ENCODE results near the gene SLC46A3. TPM values are rescaled to one million over a fixed set of nuclear protein-coding genes. Genes with fewer than 3 reads are reported as not detected.

SLC46A3 gene
- total and polyA plus RNA-seq, 4 donors: 7.0 to 63.3 (median 32.6) TPM

DNA sequence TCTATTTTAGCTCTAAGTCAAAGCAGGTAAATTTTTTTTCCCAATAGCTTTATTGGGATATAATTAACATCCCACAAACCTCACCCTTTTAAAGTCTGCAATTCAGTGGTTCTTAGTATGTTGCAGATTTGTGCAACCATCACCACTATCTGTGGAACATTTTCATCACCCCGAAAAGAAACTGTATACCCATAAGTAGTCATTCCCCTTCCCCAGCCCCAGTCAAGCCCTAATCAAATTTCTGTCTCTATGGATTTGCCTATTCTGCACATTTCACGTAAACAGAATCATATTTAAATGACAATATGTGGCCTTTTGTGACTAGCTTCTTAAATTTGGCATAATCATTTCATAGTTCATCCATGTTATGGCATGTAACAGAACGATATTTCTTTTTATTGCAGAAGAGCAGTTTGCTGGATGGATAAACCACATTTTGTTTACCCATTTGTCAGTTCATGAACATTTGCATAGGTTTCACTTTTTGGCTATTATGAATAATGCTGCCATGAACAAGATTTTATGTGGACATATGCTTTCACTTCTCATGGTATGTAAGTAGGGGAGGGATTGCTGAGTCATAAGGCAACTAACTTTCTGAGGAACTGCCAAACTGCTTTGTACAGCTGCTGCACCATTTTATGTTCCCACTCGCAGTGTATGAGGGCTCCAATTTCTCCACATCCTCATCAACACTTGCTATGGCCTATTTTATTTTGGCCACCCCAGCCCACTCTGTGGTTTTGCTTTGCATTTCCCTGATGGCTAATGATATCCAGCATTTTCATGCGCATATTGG lies 10.9 kb downstream of the SLC46A3 start:
- TF ChIP-seq, protein P1, sequence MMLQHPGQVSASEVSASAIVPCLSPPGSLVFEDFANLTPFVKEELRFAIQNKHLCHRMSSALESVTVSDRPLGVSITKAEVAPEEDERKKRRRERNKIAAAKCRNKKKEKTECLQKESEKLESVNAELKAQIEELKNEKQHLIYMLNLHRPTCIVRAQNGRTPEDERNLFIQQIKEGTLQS (IDR thresholded peaks at IDR 0.05): no peak
- TF ChIP-seq TAF1 (conservative IDR thresholded peaks at IDR 0.05): no peak
- no peak for TF ChIP-seq SP1 (IDR thresholded peaks at IDR 0.05)
- TF ChIP-seq, protein P2, sequence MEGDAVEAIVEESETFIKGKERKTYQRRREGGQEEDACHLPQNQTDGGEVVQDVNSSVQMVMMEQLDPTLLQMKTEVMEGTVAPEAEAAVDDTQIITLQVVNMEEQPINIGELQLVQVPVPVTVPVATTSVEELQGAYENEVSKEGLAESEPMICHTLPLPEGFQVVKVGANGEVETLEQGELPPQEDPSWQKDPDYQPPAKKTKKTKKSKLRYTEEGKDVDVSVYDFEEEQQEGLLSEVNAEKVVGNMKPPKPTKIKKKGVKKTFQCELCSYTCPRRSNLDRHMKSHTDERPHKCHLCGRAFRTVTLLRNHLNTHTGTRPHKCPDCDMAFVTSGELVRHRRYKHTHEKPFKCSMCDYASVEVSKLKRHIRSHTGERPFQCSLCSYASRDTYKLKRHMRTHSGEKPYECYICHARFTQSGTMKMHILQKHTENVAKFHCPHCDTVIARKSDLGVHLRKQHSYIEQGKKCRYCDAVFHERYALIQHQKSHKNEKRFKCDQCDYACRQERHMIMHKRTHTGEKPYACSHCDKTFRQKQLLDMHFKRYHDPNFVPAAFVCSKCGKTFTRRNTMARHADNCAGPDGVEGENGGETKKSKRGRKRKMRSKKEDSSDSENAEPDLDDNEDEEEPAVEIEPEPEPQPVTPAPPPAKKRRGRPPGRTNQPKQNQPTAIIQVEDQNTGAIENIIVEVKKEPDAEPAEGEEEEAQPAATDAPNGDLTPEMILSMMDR (IDR thresholded peaks at IDR 0.05; ENCODE audit: low read depth, low read length, missing input control): no peak
- TF ChIP-seq, protein P3, sequence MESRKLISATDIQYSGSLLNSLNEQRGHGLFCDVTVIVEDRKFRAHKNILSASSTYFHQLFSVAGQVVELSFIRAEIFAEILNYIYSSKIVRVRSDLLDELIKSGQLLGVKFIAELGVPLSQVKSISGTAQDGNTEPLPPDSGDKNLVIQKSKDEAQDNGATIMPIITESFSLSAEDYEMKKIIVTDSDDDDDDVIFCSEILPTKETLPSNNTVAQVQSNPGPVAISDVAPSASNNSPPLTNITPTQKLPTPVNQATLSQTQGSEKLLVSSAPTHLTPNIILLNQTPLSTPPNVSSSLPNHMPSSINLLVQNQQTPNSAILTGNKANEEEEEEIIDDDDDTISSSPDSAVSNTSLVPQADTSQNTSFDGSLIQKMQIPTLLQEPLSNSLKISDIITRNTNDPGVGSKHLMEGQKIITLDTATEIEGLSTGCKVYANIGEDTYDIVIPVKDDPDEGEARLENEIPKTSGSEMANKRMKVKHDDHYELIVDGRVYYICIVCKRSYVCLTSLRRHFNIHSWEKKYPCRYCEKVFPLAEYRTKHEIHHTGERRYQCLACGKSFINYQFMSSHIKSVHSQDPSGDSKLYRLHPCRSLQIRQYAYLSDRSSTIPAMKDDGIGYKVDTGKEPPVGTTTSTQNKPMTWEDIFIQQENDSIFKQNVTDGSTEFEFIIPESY (IDR thresholded peaks at IDR 0.05): no peak
- no peak for TF ChIP-seq RXRA (IDR thresholded peaks at IDR 0.05)
- no peak for TF ChIP-seq NR2F2 (IDR thresholded peaks at IDR 0.05)
- TF ChIP-seq HNF4A (conservative IDR thresholded peaks at IDR 0.05): no peak
- no peak for TF ChIP-seq JUND (IDR thresholded peaks at IDR 0.05)
- no peak for TF ChIP-seq EGR1 (IDR thresholded peaks at IDR 0.05; ENCODE audit: low read depth in 2 of 2)
- no peak for TF ChIP-seq HNF4G (IDR thresholded peaks at IDR 0.05)
- no peak for DNase-seq (ENCODE audit: low spot score)

DNA sequence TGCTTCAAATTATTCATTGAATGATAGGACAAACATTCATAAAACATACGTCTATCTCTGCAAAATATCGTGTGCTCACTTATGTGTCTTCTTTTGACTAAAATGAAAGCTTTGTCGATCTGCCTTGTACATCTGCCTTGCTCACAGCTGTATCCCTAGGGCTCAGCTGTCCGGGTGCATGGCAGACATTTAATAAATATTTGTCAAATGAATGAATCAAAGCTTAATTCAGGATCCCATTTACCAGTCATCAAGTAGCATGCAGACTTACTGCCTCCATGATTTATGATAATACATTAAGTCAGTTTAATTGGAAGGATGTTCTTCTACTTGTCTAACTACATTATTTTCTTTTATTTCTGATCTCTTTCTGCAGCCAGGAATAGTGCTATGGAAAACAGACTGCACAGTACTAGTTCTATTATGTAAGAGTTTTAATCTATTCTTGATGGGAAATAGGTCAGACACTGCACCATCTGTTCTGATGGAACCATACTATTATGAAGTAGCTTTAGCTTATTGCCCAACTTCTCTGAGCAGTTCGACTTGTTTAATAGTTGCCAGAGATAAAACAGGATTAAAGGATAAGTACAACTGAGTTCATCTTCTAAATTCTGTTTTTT lies 13.2 kb downstream of the SLC46A3 start:
- Histone ChIP-seq H3K4me3 (ENCODE audit: low read depth in 1 of 3, low read length in 3 of 3) (no peak overlapping the region), H3K4me1 (ENCODE audit: control insufficient read depth in 4 of 4, insufficient read depth in 4 of 4, low read length in 3 of 4) (peaks cover 0 to 6% (median 4%) of the 10 kb centered on the region in 4 donors), H3K9ac (ENCODE audit: low read depth in 1 of 2, low read length in 2 of 2) (no peak overlapping the region), H3K27ac (ENCODE audit: low read depth in 1 of 2, low read length in 2 of 2) (peak overlapping the region in 1 of 2 donors; percentile 7), H3K9me3 (ENCODE audit: control insufficient read depth in 4 of 4, low read length in 3 of 4) (no peaks in the 10 kb centered on the region), H3K36me3 (ENCODE audit: control insufficient read depth in 4 of 4, insufficient read depth in 3 of 4, low read depth in 1 of 4, low read length in 3 of 4) (peaks cover 8 to 47% (median 41%) of the 10 kb centered on the region in 4 donors), H3K27me3 (ENCODE audit: control insufficient read depth in 4 of 4, insufficient read depth in 4 of 4, low read length in 3 of 4) (no peaks in the 10 kb centered on the region)
- 71% methylated on average over 5 of the region's 5 CpGs for WGBS
- DNase-seq (ENCODE audit: low spot score): no peak
- TF ChIP-seq, protein P4, sequence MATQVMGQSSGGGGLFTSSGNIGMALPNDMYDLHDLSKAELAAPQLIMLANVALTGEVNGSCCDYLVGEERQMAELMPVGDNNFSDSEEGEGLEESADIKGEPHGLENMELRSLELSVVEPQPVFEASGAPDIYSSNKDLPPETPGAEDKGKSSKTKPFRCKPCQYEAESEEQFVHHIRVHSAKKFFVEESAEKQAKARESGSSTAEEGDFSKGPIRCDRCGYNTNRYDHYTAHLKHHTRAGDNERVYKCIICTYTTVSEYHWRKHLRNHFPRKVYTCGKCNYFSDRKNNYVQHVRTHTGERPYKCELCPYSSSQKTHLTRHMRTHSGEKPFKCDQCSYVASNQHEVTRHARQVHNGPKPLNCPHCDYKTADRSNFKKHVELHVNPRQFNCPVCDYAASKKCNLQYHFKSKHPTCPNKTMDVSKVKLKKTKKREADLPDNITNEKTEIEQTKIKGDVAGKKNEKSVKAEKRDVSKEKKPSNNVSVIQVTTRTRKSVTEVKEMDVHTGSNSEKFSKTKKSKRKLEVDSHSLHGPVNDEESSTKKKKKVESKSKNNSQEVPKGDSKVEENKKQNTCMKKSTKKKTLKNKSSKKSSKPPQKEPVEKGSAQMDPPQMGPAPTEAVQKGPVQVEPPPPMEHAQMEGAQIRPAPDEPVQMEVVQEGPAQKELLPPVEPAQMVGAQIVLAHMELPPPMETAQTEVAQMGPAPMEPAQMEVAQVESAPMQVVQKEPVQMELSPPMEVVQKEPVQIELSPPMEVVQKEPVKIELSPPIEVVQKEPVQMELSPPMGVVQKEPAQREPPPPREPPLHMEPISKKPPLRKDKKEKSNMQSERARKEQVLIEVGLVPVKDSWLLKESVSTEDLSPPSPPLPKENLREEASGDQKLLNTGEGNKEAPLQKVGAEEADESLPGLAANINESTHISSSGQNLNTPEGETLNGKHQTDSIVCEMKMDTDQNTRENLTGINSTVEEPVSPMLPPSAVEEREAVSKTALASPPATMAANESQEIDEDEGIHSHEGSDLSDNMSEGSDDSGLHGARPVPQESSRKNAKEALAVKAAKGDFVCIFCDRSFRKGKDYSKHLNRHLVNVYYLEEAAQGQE (IDR thresholded peaks at IDR 0.05): no peak
- TF ChIP-seq GABPA (IDR thresholded peaks at IDR 0.05 in 1 of 2, conservative IDR thresholded peaks at IDR 0.05 in 1 of 2) (no peak), TAF1 (conservative IDR thresholded peaks at IDR 0.05) (no peak), YY1 (IDR thresholded peaks at IDR 0.05) (peak; percentile 36), EGR1 (IDR thresholded peaks at IDR 0.05; ENCODE audit: low read depth in 2 of 2) (no peak), RAD21 (IDR thresholded peaks at IDR 0.05) (no peak), HNF4G (IDR thresholded peaks at IDR 0.05) (no peak), FOXA1 (IDR thresholded peaks at IDR 0.05) (no peak)
- TF ChIP-seq, protein P1 (IDR thresholded peaks at IDR 0.05): no peak
- TF ChIP-seq, protein P5, sequence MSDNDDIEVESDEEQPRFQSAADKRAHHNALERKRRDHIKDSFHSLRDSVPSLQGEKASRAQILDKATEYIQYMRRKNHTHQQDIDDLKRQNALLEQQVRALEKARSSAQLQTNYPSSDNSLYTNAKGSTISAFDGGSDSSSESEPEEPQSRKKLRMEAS (IDR thresholded peaks at IDR 0.05): no peak
- TF ChIP-seq, protein P3 (IDR thresholded peaks at IDR 0.05): peak; percentile 23

More for the DNA sequence above, 10.9 kb downstream of the SLC46A3 start:
- Histone ChIP-seq H3K27ac (ENCODE audit: low read depth in 1 of 2, low read length in 2 of 2) (no peak overlapping the region), H3K27me3 (ENCODE audit: control insufficient read depth in 4 of 4, insufficient read depth in 4 of 4, low read length in 3 of 4) (no peaks in the 10 kb centered on the region), H3K9me3 (ENCODE audit: control insufficient read depth in 4 of 4, low read length in 3 of 4) (no peaks in the 10 kb centered on the region), H3K4me3 (ENCODE audit: low read depth in 1 of 3, low read length in 3 of 3) (no peak overlapping the region), H3K9ac (ENCODE audit: low read depth in 1 of 2, low read length in 2 of 2) (no peak overlapping the region), H3K4me1 (ENCODE audit: control insufficient read depth in 4 of 4, insufficient read depth in 4 of 4, low read length in 3 of 4) (peaks cover 0 to 6% (median 4%) of the 10 kb centered on the region in 4 donors), H3K36me3 (ENCODE audit: control insufficient read depth in 4 of 4, insufficient read depth in 3 of 4, low read depth in 1 of 4, low read length in 3 of 4) (peaks cover 10 to 35% (median 24%) of the 10 kb centered on the region in 4 donors)
- WGBS: 88% methylated on average over 5 of the region's 5 CpGs
